NCI-H1694 treated with DMSO at 0.1 percent for 48 hours (cell line): ENCODE results near the gene KDR.

Source experiments
- DNase-seq: peaks from one replicate; lab custom pipeline; 2025; lab: John Stamatoyannopoulos, UW

The KDR gene

DNA sequence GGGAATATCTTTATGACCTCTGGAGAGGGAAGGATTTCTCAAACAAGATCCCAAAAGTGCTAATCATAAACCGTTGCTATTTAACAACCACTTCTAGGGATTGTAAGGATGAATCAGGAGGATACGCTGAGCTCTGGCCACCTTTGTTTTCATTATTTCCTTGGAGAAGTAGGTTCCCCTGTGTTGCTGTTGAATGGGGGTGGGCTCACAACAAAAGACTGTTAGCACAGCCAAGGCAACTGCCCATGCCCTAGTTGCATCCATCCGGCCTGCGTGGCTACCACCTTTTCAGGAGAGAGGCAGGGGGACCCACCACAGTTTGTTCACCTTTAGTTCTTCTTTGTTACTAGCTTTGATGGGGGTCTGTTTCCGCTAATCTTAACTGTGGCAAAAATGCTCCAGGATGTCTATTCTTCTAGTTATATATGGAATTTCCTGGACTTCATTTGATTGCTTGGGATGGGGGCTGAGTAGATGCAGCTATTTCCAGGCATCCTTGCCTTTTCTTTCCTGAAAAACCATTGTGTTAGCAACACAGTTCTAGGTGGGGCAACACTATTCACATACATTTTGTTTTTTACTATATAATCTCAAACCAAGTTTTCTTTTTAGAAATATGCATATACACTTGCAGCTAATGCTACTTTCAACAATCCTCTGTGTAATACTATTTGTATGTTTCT, 95.4 kb downstream of the KDR start:
- no peak for DNase-seq

DNA sequence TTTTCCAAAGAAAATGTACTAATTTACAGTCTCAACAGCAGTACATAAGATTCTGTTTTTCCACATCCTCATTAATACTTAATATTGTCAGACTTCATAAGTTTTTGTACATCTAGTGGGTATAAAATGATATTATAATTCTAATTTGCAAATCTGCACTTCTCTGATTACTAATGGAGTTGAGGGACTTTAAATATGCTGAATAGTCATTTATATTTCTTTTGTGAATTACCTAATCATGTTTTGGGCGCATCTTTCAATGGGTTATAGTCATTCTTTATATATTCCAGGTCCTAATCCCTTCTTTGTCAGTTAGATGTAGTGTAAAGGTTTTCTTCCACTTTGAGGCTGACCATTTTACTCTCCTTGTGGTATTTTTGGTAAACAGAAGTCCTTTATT, 96.1 kb downstream of the KDR start:
- DNase-seq: no peak
